MV-4-11 (cell line): ENCODE results near the gene TMC6.
"Not testable (repeated sequence)": the region's sequence is repeated elsewhere in the genome, so short reads cannot be mapped to it uniquely, and the experiment has no call there.

ENCODE experiments used
- DNase-seq: peaks from one replicate; lab custom pipeline; 2025; lab: John Stamatoyannopoulos, UW

The TMC6 gene

GRCh38 chr17:78079253-78079652 lies 49.3 kb downstream of the TMC6 start:
- DNase-seq = no peak

DNA sequence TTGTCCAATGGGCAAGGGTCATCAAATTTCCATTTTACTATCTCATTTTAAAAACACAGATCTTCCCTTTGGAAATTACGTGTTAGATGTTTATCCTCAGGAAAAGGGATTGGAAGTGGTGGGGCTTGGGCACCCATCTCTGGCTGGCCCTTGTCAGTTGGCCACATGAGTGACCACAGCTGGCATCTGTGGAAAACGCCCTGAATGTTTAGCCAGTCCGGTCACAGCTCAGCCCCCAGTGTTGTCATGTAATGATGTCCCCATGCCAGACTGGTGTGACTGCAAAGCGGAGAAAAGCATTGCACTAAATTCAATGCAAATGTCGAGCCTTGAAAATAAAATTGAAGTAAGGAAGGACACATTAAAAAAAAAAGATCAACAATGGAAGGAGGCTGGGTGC lies 53.0 kb downstream of the TMC6 start:
- DNase-seq = no peak

DNA sequence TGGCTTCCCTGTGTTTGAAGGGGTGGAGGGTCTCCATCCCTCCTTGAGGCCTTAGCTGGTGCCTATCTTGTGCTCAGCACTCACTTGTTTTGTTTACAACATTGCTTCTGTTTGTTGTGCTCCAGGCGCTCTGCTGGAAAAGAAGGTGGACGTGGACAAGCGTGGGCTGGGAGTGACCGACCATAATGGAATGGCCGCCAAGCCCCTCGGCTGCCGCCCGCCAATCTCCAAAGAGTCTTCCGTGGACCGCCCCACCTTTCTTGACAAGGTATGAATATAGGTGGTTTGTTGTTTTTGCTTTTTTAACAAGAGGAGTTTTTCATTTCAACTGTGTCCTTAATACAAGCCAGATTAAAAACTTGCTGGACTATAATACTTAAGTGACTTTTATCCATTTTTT lies 53.5 kb downstream of the TMC6 start:
- DNase-seq = no peak

- no peak for DNase-seq
Measured at GRCh38 chr17:78072961-78073360, 55.6 kb downstream of the TMC6 start.

DNA sequence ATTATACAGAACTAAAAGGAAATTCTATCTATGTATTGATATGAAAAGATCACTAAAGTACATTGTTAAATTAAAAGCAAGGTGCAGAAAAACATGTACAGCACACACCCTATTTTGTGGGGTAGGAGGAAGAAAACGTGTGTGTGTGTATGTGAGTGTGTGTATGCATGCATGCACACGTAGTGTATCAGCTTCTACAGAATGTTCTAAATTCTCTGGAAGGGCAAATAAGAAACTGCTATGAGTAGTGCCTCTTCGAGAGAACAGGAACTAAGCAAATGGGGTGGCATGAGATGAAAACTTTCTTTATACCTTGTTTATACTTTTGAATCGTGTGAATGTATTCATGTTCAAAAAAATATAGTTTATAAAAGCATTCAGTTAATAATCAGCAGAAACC lies 58.9 kb downstream of the TMC6 start:
- no peak for DNase-seq

DNA sequence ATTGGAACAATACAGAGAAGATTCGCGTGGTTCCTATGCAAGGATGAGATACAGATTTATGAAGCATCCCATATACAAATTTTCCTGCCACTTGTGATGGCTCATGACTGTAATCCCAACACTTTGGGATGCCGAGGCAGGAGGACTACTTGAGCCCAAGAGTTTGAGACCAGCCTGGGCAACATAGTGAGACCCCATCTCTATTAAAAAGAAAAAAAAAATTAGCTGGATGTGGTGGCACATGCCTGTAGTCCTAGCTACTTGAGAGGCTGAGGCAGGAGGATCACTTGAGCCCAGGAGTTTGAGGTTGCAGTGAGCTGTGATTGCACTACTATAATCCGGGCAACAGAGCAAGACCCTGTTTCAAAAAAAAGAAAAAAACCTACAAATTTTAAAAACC lies 61.6 kb downstream of the TMC6 start:
- not testable (repeated sequence) for DNase-seq

GRCh38 chr17:78064708-78065107 lies 63.8 kb downstream of the TMC6 start:
- no peak for DNase-seq

DNA sequence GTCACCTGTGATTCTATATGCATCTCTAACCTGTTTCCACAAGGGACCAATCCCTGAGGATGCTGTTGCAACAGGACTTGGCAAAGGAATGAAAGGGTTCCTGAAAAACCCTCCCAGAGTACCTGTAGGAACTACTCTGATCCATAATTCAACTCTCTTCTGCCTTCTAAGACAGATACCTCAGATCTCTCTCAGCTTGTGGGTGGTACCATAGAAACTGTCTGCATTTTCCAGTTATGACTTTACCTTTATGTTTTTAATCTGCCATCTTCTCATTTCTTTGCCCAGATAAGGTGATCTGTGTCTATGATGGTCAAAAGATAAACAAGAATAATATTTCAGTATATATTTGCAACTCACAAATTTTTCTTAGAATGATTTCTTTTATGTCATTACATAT lies 65.1 kb downstream of the TMC6 start:
- DNase-seq = no peak

DNA sequence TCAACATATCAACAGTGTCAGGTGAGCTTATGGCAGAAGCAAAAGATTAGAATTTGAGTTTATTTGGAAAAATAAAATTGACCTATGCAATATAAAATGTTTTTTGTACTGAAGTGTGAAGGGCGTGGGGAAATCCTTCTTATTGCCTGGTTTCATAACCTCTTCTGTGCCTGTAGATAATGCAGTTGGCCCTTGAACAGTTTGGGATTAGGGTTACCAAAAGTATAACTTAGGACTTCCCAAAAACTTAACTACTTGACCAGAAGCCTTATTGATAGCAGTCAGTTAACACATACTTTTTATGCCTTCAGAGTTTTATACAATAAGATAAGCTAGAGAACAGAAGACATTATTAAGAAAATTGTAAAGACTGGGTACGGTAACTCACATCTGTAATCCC lies 66.0 kb downstream of the TMC6 start:
- peak; percentile 63 for DNase-seq
